Fibroblast of pulmonary artery (primary cell): Measurements from ENCODE around the gene LY6G6C.

Source experiments
- DNase-seq: peaks from one replicate; pipeline ENCODE4 v3.0.0-alpha.2; 2010; ENCODE audit warnings: low read depth
- H3K4me3 ChIP-seq: replicated peaks from 2 replicates; pipeline ENCODE4 v1.5.1; 2011; ENCODE audit warnings: low read depth, mild to moderate bottlenecking, control low read depth, low read length, moderate library complexity
- TF ChIP-seq, protein P1 (sequence below): IDR thresholded peaks from 2 replicates; pipeline ENCODE4 v1.5.1; 2011; ENCODE audit warnings: mild to moderate bottlenecking, control low read depth, low read length, inconsistent platforms; ENCODE audit errors: missing control alignments

LY6G6C gene

DNA sequence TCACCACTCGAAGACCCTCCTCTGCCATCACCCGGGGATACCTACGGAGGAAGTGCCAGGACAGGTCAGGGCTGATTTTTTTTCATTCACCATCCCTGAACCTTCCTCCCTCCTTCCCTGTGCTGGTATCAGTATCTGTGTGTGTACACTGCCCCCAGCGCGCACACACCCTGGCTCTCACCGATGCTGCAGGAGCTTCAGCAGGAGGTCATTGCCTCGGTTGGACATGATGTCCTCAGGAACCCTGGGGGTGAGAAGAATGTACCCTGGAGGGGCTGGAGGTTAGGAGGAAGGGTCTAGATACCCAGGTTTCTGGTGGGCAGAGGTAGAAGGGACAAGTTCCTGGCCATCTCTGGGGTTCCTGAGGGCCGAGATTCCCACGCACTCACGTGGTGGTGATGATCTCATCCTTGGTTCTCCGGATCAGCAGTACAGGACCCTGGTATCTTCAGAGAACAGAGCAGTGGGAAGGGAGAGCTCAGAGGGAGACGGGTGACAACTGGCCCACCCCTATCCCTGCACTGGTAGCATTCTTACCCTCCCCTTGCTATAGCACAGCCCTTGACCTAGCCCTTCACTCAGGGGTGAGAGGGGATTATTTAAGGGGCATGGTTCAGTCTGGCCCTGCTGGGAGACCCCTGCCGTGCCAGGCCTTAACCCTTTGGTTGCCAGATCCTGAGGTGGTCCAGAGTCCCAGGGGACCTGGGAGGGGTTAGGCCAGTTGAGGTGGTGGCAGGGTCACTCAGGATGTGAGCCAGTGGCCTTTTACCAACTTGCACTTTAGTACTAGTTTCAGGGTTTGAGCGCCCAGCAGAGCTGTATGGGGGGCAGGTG, 33.5 kb downstream of the LY6G6C start:
- H3K4me3 ChIP-seq = no peak overlapping the region
- TF ChIP-seq, protein P1, sequence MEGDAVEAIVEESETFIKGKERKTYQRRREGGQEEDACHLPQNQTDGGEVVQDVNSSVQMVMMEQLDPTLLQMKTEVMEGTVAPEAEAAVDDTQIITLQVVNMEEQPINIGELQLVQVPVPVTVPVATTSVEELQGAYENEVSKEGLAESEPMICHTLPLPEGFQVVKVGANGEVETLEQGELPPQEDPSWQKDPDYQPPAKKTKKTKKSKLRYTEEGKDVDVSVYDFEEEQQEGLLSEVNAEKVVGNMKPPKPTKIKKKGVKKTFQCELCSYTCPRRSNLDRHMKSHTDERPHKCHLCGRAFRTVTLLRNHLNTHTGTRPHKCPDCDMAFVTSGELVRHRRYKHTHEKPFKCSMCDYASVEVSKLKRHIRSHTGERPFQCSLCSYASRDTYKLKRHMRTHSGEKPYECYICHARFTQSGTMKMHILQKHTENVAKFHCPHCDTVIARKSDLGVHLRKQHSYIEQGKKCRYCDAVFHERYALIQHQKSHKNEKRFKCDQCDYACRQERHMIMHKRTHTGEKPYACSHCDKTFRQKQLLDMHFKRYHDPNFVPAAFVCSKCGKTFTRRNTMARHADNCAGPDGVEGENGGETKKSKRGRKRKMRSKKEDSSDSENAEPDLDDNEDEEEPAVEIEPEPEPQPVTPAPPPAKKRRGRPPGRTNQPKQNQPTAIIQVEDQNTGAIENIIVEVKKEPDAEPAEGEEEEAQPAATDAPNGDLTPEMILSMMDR = no peak
- DNase-seq = no peak

DNA sequence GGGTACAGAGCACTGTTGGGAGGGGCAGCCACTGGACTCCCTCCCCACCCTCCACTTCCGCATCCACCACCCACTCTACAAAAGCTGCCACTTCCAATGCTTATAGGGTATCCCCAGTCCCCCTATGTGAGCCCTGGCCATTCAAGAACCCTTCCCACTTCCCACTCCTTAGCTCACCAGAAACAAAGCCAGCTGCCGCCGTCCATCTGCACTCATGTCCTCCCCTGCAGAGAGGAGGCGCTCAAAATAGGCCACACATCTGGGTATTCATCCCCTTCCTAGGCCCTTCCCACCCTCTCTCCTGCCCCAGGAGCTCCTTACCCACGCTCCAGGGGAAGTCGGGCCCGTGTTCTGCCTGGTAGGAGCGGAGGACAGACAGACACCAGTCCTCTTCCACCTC, 34.2 kb downstream of the LY6G6C start:
- no peak overlapping the region for H3K4me3 ChIP-seq
- DNase-seq = no peak
- TF ChIP-seq, protein P1 = no peak

DNA sequence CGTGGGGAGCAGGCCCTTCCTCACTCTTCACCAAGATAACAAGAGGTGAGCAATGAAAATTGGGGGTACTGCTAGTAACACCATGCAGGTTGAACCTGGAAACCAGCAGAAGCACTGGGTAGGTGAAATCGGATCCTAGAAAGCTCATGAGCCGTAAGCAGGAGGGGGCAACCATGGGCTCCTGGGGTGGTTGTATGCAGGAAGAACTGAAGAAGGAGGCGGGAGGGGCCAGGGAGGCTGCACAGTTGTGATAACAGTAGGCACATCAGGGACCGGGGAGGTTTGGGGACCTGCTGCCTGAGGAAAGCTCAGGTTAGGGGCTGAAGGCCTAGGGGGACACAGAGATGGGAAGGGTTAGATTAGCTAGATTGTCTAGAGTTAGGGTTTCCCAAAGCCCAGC, 35.1 kb downstream of the LY6G6C start:
- no peak for DNase-seq
- TF ChIP-seq, protein P1 = no peak
- H3K4me3 ChIP-seq = no peak overlapping the region

DNA sequence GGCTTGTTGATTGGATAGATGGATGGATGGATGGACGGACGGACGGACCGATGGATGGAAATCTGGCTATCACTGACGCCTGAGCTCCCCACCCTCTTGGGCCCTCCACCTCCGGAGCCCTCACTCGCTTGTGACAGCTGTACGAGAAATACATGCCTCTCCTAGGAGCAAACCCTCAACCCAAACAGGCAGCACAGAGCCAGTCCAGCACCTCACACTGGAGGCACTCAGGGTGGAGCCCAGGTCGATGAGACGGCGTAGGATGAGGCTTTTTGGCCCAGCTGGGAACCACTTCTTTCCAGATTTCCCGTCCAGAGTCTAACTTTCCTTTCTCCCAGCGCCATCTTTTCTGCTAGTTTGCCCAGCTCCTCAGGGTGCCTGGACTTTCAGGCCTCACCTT, 38.0 kb downstream of the LY6G6C start:
- no peak overlapping the region for H3K4me3 ChIP-seq
- TF ChIP-seq, protein P1 = no peak
- DNase-seq = no peak

DNA sequence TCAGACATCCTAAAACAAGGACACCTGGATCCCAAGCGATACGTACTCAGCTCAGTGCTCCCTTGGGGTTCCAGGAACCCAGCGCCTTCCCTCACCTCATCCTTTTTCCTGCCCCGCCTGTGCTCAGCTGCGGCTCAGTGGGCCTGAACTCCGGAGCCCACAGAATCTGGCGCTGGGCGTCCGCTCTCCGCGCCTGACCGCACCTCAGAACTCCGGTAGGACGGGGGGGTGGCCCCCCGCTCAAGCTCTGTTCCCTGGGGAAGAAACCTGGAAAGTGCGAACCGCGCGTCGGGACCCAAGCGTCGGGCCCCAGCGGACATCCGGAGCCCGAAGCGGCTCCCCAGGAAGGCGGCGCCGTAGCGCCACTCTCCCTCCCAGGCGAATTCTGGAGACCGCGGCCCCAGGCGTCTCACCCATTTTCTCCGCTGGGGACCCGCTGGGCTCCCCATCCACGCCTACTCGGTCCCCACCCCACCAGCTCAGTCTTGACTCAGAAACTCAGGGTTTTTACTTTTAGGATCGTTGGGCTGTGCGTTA, 40.3 kb downstream of the LY6G6C start:
- TF ChIP-seq, protein P1 = peak; percentile 16
- peak; percentile 22 for DNase-seq
- H3K4me3 ChIP-seq = peak overlapping the region; percentile 53

DNA sequence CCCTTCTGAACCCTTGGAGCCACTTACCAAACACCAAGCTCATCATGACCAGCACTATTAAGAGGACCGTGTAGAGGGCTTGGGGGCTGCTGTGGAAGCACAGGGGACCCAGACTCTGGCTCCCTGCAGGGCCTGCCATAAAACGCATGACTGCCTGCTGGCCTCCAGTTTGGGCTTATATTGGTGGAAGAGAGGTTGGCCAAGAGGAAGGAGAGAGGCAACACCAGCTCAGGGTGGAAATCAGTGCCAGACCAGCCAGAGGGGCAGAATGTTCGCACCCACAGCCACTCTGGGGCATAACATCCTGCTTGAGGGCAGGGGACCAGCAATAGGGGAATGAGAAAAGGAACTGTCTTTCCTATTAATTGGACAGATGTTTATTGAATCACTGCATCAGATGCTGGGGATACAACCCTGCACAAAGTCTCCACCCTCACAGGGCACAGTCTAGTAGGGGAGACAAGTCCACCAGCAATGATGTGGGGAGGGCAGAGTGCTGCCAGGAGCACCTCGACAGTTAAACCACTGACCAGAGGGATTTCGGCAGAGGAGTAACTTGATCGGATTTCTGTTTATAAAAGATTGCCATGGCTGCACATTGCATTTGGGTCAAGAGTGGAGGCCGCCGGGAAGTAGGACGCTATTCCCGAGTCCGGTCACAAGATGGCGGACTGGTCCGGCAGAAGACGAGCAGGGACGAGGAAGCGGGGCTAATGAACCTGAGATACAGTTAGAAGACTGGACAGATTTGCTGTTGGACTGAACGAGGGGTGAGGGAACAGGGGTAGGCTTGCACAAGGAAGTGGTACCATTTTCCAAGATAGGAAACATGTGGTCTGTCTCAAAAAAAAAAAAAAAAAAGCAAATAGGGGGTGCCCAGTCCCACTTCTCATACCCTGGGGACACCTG, 41.1 kb downstream of the LY6G6C start, which contains the start of gene LY6G5C:
Gene LY6G5C (minus strand): TSS at position 842 of the 909 bp plus-strand sequence. CDS start 694 bp downstream, at position 148.
- TF ChIP-seq, protein P1 = peak; percentile 71
- DNase-seq = peak; percentile 94
- H3K4me3 ChIP-seq = peak within 1 kb of the TSS; percentile 53
